ENCODE measurements around the gene SLC38A5. TPM values are rescaled to one million over a fixed set of nuclear protein-coding genes. Genes with fewer than 3 reads are reported as not detected.
"Not testable (repeated sequence)": the region's sequence is repeated elsewhere in the genome, so short reads cannot be mapped to it uniquely, and the experiment has no call there.

The SLC38A5 gene
- total RNA-seq, 1 donor from 2014 or later = 86.3 TPM

DNA sequence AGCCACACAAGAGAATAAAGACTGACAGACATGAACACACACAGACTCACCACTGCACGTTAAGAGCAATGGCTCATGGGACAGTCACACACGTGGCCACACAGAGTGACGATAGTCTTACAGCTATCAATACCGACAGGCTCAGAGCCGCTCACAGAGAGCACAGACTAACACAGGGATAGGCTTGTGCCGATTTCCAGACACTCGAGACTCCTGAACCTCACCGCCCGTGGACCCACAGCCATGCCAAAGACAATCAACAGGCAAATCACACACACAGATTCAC, 716 bp upstream of the SLC38A5 start:
- intact Hi-C loops (cut with micrococcal nuclease) = no loop called here

DNA sequence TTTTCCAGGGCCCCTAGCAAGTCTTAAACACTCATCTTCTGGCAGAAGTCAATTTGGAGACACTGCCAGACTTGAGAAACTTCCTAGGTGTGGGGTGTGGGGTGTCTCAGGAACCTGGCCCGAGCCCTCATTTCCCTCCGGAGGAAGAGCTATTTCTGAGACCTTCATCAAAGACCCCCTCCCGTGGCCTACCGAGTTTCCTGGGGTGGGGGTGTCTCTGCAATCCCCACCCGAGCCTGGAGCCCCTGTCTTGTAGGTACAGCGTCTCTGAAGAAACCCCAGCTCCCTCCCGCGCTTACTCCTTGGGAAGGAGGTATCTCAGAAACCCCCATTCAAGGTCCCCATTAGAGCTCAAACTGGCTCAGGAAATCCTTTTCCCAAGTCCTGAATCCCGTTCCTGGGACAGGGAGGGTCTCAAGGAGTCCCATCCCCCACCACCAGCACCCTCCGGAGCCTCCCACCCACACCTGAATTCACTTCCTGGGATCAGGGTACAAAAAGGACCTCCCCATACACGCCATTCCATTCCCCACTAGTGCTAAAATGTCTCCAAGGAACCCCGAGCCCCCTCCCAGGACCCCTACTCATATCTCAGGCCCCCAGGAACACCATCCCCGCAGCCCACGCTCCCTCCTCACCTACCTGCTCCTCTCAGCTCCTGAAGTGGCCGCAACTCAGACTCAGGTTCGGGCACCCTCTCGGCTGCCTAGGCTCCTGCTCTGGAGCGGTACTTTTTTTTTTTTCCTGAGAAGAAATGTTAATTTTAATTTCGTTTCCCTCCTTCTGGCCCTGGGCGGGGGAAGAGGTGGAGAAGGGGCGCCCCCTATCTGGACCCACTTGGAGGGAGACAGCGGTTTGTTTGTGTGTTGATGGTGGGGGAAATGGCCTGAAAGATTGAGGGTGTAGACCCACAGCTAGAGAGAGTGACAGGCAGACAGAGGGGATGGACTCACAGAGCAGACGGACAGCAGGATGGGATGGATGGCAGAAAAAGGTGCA, 1.1 kb downstream of the SLC38A5 start:
- intact Hi-C loops (cut with micrococcal nuclease) = no loop called here

DNA sequence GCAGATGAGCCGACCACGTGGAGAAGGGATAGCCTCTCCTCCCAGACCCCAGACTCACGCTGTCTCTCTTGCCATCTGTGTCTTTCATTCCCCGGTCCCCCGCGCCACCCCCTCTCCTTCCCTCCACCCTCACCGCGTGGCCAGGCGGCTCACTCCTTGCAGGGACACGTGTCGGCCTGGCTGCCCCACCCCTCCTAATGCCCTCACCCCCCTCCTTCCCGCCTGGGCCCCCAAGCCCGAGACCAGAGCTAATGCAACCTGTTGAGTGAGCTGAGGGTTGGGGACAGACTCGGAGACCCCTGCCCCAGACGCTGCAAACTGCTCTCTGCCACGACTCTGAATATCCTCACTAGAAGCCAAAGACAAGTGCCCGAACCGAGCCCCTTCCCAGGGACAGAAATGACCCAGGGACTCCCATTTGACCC, 1.8 kb downstream of the SLC38A5 start:
- intact Hi-C loops (cut with micrococcal nuclease) = no loop called here

DNA sequence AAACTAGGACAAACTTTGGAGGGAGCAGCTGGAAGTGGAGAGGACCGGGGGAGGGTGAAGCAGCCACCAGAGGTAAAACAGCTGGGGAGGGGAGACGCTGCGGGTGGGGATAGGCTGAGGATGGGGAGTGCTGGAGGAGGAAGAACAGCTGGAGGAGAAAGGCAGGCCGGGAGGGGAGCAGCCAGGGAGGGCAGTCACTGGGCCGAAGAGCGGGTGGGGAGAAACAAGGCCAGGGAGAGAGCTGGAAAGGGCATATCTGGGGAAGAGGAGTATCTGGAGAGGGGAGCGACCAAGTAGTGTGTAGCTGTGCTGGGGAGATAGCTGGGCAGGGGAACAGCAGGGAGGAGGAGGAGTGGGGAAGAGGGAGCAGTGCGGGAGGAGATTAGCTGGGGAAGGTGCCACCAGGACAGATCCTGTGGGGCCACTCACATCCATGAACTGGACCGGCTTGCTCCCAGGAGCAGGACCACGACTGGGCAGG, 2.7 kb downstream of the SLC38A5 start:
- intact Hi-C loops (cut with micrococcal nuclease) = no loop called here

DNA sequence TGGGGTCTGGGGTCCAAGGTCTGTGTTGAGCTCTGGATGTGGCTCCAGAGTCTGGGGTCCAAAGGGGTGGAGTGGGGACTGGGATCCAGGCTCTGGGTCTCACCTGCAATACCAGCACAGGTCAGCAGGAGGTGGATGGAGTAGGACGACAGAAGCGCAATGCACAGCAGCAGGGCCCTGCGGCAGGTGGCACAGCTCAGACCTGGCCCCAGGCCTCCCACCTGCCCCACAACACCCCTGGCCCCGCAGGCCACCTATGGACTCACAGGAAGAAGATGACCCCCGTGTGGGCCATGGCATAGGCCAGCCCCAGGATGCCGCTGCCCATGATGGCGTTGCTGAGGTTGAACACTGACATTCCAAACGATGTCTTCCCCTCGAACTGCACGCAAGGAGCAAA, 3.4 kb downstream of the SLC38A5 start:
- intact Hi-C loops (cut with micrococcal nuclease) = no loop called here

DNA sequence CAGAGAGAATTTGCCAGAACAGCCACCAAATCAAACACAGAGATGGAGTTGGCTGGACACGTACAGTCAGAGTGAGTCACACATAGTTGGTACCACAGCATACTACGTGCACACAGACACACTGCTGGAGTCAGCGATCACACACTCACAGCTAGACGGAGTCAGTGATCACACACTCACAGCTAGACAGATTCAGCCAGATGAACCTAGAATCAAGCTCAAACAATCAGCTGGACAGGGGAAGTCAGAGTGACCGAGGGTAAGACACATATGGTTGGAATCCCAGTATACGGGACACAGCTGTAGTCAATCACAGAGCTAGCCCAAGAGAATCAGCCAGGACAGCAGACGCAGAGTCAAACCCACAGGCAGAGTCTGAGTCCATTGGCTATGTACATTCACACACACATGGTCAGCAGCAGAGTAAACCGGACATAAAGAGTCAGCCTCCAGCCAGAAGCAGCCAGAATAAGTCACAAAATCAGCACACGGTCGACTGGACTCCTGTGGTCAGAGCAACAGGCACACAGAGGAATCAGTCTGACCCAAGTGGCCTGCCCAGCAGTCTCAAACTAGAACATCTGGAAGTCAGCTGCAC, 4.6 kb downstream of the SLC38A5 start:
- intact Hi-C loops (cut with micrococcal nuclease) = no loop called here

DNA sequence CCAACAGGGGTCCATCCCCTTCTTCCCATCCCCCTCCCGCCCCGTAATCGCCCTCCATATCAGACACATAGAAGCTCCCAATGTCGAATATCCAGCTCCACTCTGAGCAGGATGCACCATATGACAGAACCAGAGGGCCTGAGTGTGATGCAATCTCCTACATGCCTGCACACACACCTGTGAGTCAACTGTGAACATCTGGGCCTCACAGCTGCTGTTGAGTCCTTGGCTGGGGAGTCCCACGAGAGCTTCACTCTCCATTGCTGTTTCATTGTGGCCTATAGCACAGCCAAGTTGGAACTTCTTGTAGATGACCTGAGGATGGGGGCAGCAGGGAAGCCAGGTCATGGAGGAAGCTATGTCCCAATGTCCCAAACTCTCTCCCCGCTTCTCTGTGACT, 8.2 kb downstream of the SLC38A5 start:
- intact Hi-C loops (cut with micrococcal nuclease) = no loop called here

DNA sequence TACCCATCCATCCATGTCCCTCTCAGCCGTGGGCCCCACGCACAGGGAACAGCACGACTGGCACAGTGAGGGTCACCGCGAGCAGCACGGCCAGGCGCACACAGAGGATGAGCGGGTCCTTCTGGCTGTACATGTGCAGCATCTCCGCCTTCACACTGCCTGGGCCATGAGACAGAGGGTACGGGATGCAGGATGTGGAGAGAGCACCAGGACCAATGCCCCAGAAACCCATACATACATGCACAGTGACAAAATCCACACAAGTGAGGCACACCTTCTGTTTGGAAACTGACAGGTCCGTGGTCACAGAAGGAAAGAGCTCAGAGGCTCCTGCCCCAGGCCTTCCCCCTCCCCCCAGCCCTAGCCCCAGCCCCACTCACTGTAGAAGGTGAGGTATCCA, 9.5 kb downstream of the SLC38A5 start:
- intact Hi-C loops (cut with micrococcal nuclease) = no loop called here

DNA sequence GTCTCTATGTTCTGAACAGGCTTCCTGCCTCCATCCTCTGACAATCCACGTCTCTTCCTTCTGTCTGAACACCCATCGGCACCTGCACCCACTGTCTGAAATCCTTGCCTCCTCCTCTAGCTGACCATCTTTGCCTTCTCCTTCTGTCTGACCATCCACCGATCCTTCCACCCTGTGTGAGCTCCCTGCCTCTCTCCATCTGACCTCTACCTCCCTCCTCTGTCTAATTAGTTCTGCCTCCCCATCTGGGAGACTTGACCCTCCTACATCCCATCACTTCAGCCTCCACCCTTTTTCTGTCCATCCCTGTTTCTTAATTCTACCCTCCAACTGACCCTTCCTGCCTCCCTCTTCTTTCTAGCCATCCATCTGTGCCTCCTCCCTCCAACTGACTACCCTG, 10.0 kb downstream of the SLC38A5 start:
- intact Hi-C loops (cut with micrococcal nuclease) = no loop called here

DNA sequence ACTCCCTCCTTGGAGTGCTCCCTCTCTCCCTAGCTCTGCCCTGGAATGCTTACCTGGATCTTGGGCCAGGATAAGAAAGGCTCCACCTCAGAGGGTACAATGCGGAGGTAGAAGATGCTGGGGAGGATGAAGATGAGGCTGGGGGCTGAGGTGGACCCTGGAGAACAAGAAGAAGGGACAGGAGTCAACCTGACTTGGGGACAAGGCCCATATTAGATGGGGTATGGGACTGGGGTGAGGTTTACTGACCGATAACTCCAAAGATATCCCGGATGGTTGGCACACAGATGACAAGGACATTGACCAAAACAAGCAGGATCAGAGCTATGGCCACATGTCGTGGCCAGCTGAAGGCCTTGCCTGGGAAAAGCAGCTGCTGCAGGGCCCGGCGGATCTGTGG, 10.6 kb downstream of the SLC38A5 start:
- intact Hi-C loops (cut with micrococcal nuclease) = no loop called here

DNA sequence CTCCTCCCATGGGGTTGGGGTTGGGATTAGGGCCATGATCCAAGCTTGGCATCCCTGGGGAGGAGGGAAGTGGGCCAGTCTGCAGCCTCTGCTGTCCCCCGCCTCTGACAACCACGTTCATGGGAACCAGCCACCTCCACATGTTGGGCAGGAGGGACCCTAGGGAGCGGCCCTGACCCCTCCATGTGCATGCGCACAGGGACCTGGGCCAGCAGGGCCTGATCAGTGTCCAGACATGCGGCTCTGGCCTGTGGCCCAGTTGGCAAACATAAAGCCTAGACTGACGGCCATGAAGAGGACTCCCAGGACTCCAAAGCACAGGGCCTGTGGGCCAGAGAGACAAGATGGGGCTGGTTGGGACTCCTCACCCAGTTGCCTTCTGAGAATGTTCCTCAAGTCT, 11.3 kb downstream of the SLC38A5 start:
- intact Hi-C loops (cut with micrococcal nuclease) = no loop called here

DNA sequence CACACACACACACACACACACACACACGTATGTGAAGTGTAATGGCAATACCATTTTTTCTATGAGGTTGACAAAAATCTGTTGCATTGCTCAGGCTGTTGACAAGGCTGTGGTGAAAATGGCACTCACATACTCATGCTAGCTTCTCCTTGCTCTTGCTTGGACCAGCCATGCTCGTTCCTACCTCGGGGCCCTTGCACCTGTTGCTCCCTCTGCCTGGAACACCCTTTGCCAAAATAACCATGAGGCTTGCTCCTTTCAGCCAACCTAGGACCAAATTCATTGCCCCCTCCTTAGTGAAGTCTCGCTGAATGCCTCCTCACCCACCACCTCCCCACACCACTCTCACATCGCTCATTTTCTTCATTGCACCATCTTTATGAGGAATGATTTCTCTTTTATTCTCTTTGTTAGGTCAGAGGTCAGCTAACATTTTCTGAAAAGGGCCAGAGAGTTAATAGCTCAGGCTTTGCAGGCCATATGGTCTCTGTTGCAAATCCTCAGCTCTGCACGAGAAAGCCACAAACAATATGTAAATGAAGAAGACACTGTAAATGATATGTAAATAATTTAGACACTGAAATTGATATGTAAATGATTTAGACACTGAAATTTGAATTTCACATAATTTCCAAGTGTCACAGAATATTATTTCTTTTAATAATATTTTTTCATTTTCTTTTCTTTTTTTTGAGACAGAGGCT, 13.3 kb downstream of the SLC38A5 start:
- intact Hi-C loops (cut with micrococcal nuclease) = no loop called here

DNA sequence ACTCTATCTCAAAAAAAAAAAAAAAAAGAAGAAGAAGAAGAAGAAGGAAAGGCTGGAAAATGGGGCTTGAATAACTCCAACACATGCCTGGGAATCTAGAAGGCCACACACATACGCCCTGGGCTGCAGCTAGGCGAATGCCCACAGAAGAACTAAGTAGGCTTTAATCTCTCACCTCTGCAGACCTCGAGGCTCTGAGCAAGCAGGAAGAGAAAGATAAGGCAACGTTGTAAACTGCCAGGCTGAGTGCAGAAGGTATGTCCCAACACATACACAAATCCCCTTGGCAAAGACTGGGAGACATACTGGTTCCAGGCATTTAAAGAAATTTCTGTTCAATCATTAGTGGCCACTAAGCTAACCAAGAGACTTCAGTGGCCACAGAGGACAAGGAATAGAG, 18.4 kb downstream of the SLC38A5 start:
- intact Hi-C loops (cut with micrococcal nuclease) = no loop called here

DNA sequence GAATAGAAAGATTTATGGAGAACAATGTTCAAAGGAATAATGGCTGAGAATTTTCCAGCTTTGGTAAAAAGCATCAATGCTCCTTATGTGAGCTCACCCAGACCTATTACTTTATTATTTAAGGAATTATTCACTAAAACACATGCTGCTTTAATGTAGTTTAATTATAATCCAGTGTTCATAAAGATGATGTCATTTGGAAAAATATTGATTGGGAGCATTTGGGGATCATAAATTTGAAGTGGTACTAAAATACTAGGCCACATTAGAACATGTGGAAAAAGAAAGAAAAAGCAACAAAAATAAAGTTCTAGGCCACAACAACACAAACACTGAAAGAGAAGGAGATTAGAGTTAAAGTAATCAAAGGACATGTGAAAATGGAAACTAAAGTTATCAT, 20.0 kb downstream of the SLC38A5 start:
- intact Hi-C loops (cut with micrococcal nuclease) = no loop called here

DNA sequence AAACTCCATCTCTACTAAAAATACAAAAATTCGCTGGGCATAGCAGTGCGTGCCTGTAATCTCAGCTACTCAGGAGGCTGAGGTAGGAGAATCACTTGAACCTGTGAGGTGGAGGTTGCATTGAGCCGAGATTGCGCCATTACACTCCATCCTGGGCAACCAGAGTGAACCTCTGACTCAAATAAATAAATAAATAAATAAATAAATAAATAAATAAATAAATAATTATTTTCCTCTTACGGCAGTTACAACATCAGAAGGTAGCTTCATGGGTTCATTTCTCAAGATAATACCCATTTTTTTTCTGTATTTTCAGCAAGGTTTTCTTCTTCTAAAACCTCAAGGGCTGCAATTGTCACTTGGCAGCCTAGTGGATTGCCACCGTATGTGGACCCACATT, 22.9 kb downstream of the SLC38A5 start:
- intact Hi-C loops (cut with micrococcal nuclease) = not testable (repeated sequence)

DNA sequence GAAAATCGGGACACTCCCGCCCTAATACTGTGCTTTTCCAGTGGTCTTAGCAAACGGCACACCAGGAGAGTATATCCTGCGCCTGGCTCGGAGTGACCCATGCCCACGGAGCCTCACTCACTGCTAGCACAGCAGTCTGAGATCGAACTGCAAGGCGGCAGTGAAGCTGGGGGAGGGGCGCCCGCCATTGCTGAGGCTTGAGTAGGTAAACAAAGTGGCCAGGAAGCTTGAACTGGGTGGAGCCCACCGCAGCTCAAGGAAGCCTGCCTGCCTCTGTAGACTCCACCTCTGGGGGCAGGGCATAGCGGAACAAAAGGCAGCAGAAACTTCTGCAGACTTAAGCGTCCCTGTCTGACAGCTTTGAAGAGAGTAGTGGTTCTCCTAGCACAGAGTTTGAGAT, 36.3 kb downstream of the SLC38A5 start:
- intact Hi-C loops (cut with micrococcal nuclease) = not testable (repeated sequence)

DNA sequence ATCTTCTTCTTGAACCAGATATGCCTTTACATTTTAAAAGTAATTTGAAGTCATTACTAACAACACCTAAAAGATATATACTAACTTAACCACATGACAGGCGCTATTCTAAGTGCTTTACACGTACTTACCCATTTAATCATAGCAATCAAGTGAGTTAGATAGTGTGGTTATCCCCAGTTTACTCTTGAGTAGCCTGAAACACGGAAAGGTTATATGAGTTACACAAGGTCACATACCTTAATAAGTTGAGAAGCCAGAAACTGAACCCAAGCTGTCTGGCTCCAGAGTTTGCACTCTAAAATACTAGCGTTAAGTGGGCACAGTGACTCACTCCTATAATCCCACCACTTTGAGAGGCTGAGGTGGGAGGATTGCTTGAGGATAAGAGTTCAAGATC, 39.9 kb downstream of the SLC38A5 start:
- intact Hi-C loops (cut with micrococcal nuclease) = not testable (repeated sequence)

DNA sequence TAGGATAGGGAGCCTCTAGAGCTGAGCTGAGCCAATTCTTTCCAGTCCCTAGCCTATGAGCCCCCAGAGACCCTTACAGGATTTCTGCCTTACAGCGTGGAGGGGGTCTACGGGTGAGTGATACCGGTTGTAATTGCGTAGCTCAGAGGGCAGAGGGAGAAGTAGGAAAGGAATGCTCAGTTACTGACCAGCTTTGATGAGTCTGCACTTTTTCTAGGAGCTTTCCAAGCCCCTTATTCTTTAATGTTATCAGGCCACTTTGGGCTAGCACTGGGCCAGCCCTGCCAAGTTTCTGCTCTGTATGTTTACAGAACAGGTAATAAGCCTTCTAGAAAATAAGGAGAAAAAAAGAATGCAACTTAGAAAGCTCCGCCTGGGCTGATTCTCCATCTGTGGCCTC, 40.5 kb downstream of the SLC38A5 start:
- intact Hi-C loops (cut with micrococcal nuclease) = not testable (repeated sequence)

DNA sequence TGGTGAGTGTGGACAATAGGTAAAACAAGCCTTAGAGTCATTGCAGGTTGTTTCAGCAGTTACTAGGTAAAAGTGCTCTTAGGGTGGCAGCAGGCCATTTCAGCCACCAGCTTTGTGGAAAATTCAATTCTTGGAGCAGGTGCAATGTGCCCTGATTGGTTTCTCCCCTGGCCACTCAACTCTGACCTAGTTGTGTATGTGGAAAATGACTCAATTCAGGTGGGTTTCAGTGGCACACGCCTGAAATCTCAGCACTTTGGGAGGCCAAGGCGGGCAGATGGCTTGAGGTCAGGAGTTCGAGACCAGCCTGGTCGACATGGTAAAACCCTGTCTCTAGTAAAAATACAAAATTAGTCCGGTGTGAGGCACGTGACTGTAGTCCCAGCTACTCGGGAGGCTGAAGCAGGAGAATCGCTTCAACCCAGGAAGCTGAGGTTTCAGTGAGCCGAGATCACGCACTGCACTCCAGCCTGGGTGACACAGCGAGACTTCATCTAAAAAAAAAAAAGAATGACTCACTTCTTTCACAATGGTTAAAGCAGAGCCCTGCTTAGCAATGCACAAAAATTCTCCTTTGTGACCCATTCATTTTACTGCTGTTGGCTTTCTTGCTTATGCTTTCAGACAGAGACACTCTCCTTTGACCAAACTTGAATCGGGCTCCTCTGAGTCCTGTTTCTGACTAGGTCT, 42.9 kb downstream of the SLC38A5 start:
- intact Hi-C loops (cut with micrococcal nuclease) = not testable (repeated sequence)

DNA sequence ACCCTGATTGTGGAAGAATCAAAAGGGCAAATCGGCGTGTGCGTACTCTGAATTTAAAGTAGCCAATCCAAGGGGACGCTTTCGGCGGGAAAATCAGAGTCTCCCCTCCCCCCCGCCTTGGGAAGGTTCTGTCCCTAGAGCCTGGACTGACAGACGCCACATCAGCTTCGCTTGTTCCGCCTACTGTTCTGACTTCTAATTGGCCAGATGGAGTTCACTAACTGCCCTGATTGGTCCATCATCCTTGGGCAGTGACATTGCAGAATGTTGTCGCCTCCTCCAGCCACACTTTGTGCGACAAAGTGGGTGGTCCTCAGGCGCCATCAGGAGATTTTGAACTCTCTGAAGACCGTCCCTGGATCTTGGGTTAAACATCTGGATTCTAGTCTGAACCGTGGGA, 58.2 kb downstream of the SLC38A5 start, which contains the start of gene SSX4B:
Gene SSX4B, minus strand, starts transcription at position 101 of the 400 bp plus-strand sequence. CDS start 588 bp downstream, outside the sequence.
- intact Hi-C loops (cut with micrococcal nuclease) = not testable (repeated sequence)

Data from T-helper 2 cell treated with Interferon-gamma antibody and Interleukin-4, amounts not matched to agents 100 ng/mL and 5 ng/mL, for 36 hours (primary cell).